Fibroblast of skin of left biceps (primary cell): Measurements from ENCODE around the gene RBPJL.

Experiments used
- DNase-seq, 2 experiments: peaks; one replicate each; pipeline ENCODE4 v3.0.0-alpha.2; 2013; ENCODE audit warnings: low read depth in 2 of 2

Gene RBPJL

DNA sequence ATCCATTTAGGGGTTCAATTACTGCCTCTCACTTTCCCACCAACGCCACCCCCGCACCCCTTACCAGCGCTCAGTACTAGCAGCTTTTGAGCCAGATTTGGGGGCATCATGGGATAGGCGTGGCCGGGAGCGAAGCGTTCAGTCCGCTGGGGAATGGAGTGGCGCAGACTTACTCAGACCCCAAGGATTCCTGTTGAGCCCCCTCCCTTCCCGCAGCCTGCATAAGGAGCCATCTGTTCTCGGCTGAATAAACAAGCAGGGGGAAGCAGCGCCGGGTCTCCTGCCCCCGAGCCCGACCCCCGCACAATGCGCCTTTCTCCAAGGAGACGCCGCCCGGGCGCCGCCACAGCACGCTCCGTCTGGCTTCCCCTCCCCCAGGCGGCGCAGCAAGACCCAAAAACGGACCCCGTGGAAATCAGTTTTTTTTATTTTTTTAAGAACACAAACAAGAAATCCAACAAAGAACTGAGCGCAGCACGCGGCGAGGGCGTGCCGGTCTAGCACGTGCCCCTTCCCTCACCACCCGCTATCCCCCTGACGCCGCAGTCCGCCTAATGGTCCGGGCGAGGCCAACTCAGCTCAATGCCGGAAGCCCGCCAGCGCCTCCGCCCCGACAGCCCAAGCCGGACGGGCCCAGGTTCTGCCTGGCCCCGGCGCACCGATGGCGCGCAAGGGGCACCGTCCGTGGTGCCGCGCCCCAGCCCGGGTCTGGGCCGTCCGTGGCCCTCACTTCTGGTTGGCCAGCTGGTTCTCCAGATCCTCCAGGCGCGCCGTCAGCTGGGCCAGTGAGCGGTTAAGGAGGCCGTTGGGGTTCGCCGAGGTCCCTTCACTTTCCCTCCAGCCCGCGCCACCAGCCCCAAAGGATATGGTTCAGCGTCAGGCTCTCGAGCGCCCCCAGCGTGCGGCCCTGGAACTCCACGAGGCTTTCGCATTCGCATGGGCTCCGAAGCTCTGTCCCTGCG, 13.3 kb upstream of the RBPJL start:
- peak; percentile 4 to 13 for DNase-seq

DNA sequence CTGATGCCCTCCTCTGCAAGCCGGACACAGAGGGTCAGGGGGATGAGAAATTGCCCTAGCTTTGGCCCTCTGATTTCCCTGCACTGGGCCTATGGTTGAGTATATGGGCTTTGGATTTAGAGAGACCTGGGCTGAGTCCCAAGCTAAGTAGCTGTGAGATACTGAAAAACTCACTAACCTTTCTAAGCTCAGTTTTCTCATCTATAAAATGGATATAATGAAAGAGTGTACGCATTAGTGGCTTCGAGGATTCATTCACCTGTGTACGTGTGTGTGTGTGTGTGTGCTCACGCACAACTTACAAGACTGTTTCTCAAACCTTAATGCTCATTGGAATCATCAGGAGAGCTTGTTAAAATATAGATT, 12.7 kb upstream of the RBPJL start:
- DNase-seq, result no peak

GRCh38 chr20:45294659-45295058, 12.0 kb upstream of the RBPJL start:
- DNase-seq, result no peak

DNA sequence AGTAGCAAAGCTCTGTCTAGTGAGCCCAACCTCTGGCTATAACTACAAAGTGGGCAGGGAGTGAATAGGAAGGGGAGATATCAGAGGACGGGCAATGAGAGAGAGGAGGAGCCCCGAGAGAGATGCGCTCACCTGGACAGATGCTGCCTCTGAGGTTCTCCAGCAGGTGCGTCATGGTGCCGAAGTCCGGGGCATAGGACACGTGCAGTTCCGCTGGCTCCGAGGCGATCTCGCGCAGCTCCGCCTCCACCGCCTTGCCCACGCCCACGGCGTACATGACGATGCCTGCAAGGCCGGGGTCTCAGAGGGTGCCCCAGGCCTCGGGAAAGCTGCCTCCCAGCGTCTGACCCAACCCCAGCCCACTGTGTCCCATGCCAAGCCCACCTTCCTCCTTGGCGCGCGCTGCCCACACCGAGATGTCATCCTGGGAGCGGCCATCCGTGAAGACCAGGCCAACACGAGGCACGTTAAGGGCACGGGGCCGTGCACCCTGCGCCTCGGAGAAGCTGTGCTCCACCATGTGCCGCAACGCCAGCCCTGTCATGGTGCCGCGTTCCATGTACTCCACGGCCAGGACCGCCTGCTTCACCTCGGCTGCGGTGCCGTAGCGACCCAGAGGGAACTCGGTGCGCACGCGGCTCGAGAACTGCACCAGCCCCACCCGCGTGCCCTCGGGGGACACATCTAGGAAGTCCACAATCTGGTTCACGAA, 8.7 kb upstream of the RBPJL start:
- DNase-seq, result no peak

GRCh38 chr20:45299786-45300185, 6.9 kb upstream of the RBPJL start:
- no peak for DNase-seq

GRCh38 chr20:45300961-45301360, 5.7 kb upstream of the RBPJL start:
- DNase-seq, result no peak

- DNase-seq, result no peak
Observed at GRCh38 chr20:45301824-45302271, 4.8 kb upstream of the RBPJL start.

GRCh38 chr20:45303586-45304463, 2.8 kb upstream of the RBPJL start:
- DNase-seq, result no peak

GRCh38 chr20:45304464-45304999, 2.1 kb upstream of the RBPJL start:
- DNase-seq, result no peak

DNA sequence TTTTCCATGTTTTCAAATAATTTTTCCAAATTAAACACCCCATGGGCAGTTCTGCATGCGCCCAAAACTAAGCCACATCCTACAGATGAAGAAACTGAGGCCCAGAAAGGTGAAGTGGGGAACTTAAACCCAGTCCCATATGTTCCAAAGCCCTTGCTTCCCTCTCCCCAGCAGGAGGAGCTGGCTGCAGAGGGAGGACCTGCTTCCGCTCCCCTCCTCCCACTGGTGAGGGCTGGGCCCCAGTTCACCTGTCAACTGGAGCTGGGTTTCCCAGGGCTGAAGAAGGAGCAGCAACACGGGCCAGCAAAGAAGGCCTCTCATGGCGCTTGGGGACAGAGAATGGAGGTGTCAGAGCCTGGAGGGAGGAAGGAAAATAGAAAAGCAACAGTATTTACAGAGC, 1.4 kb upstream of the RBPJL start:
- DNase-seq, result no peak

- no peak for DNase-seq
Observed at GRCh38 chr20:45307076-45307640, 518 bp downstream of the RBPJL start.

DNA sequence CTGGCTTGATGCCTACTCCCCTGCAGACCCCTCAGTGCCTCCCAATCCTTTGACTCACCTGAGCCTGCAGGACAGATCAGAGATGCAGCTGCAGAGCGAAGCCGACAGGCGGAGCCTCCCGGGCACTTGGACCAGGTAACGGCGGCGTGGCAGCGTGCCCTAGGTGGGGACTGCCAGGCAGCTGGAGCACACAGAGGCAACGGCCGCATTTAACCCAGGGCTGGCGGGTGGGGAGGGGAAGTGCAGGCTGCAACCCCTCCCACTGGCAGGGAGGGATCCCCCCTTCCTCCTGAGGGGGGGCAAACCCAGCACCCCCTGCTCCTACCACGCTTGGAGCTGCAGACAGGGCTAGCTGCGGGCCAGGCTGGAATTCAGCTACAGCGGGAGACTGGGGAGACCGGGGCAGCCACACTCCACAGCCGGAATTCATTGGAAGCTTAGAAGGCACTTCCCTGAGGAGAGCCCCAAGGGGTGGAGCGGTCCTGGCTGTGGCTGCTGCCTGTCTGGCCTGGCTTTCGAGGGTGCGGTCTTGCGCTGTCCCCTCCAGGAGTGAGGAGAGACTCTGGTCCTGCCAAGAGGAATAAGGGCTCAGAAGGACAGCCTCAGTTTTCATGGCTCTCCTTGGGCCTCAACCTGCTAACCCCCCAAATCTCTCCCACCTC, 1.6 kb downstream of the RBPJL start, which contains the start of gene MATN4:
Gene MATN4, minus strand, starts transcription at position 183 of the 662 bp plus-strand sequence. CDS start 2,717 bp downstream, outside the sequence.
- DNase-seq, result no peak

DNA sequence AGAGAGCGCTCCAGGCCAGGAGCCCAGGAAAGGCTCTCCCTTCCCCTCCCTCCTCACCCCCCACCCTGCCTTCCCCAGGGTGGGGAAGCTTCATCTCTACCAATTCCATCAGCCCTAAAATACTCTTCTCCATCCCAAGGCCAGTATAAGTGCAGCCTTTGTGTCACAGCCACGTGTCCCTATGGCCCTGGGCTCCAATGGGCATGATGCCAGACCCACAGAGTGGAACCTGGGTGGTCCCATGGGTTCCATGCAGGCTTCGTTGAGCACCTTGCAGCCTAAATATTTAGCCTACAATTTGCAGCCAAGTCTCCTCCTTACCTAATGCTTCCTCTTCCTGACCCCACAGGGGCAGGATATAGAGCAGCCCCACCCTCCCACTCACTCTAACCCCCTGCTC, 2.4 kb downstream of the RBPJL start:
- DNase-seq, result no peak

- DNase-seq, result no peak
Observed at GRCh38 chr20:45311589-45312211, 5.1 kb downstream of the RBPJL start.

DNA sequence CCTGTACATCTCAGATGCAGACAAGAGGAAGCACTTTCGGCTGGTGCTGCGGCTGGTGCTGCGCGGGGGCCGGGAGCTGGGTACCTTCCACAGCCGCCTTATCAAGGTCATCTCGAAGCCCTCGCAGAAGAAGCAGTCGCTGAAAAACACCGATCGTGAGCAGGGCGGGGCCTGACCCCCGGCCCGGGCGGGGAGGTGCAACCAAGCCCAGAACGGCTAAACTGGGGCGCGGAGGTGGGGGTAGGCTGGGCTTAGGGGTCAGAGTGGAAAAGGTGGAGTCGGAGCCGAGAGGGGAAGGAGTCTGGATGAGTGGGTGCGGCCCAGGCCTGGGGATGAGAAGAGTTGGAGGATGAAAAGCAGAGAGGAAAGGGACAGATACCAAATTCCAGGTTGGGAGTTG, 5.6 kb downstream of the RBPJL start:
- DNase-seq, result no peak

GRCh38 chr20:45313065-45313695, 6.5 kb downstream of the RBPJL start:
- no peak for DNase-seq

DNA sequence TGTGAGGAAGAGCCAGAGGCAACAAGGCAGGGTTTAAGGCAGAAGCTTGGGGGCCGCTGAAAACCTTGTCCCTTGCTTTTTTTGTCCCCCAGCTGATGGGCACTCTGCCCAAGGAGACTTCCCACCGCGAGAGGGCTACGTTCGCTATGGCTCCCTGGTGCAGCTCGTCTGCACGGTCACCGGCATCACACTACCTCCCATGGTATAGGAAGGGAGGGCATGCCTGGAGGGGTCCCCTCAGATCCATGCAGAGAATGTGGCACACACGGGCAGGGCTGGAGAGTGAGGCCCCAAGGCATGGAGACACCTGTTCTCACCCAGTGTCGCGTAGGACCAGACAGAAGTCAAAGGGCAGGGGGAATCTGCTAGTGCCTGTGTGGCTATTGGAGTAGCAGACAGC, 7.3 kb downstream of the RBPJL start:
- DNase-seq, result no peak

GRCh38 chr20:45315672-45316071, 9.0 kb downstream of the RBPJL start:
- DNase-seq, result no peak

DNA sequence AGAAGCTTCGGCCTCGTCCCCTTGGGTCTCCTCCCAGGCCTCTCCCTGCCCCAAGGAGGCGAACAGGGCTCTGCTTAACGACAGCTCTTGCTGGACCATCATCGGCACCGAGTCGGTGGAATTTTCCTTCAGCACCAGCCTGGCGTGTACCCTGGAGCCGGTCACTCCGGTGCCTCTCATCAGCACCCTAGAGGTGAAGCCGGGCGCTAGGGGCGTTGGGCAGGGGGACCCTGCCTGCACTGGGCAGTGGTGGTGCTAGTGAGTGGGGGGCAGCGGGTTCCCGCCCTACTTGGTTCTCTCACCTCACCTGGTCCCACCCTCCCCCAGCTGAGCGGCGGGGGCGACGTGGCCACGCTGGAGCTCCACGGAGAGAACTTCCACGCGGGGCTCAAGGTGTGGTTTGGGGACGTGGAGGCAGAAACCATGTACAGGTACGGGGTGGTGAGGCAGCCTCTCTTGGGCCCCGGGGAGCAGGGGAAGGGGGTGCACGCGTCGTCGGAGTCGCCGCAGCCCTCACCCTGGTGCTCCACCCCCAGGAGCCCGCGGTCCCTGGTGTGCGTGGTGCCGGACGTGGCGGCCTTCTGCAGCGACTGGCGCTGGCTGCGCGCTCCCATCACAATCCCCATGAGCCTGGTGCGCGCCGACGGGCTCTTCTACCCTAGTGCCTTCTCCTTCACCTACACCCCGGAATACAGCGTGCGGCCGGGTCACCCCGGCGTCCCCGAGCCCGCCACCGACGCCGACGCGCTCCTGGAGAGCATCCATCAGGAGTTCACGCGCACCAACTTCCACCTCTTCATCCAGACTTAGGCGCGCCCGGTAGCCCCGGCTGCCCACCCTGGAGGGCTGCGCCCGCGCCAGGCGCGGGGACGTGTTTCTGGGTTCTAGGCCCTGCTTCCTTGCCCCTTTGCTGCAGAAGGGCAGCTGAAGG, 9.8 kb downstream of the RBPJL start:
- no peak for DNase-seq
